HepG2 (cell line): Measurements from ENCODE around the gene PEX14. TPM values are rescaled to one million over a fixed set of nuclear protein-coding genes. Genes with fewer than 3 reads are reported as not detected.

Source experiments
- BCL3 ChIP-seq: sonication (generic); formaldehyde crosslinking; IDR thresholded peaks from 2 replicates; pipeline ENCODE4 v1.5.1; 2020; ENCODE audit warnings: mild to moderate bottlenecking, missing genetic modification reagents, moderate library complexity
- CENPT ChIP-seq: sonication (generic); formaldehyde crosslinking; IDR thresholded peaks from 2 replicates; pipeline ENCODE4 v1.8.0; 2022; ENCODE audit warnings: low read depth, mild to moderate bottlenecking, moderate library complexity, missing genetic modification reagents
- KLF16 ChIP-seq, 2 experiments: sonication (generic) in 1 of 2; formaldehyde crosslinking in 1 of 2; IDR thresholded peaks; 2 replicates each; pipeline versions ENCODE4 v1.6.1 to v1.8.0; 2016 to 2023; ENCODE audit warnings: missing genetic modification reagents in 2 of 2, missing compliant biosample characterization in 1 of 2
- KLF6 ChIP-seq: IDR thresholded peaks from 2 replicates; pipeline ENCODE4 v1.8.0; 2016; ENCODE audit warnings: missing biosample characterization, missing genetic modification reagents
- MED13 ChIP-seq: sonication (generic); formaldehyde crosslinking; IDR thresholded peaks from 2 replicates; pipeline ENCODE4 v1.5.0; 2020; ENCODE audit warnings: missing genetic modification reagents
- MNT ChIP-seq: fragments of 450-650 bp; IDR thresholded peaks from 2 replicates; pipeline ENCODE4 v1.6.1; 2016
- NR1H2 ChIP-seq: sonication (generic); formaldehyde crosslinking; IDR thresholded peaks from 2 replicates; pipeline ENCODE4 v1.8.1; 2022; ENCODE audit warnings: low read depth, missing genetic modification reagents, borderline replicate concordance
- PCBP2 ChIP-seq: fragments of 200-400 bp; formaldehyde crosslinking; optimal IDR thresholded peaks from 2 replicates; pipeline ENCODE3; 2018; ENCODE audit warnings: low read length, low read depth; ENCODE audit not compliant: poor library complexity, severe bottlenecking
- PLRG1 ChIP-seq: fragments of 450-650 bp; conservative IDR thresholded peaks from 2 replicates; pipeline ENCODE4 v1.6.1; 2016
- ZFP82 ChIP-seq: sonication (generic); formaldehyde crosslinking; IDR thresholded peaks from 2 replicates; pipeline ENCODE4 v1.5.1; 2020; ENCODE audit warnings: mild to moderate bottlenecking, missing genetic modification reagents, borderline replicate concordance
- ZNF180 ChIP-seq: sonication (generic); formaldehyde crosslinking; IDR thresholded peaks from 2 replicates; pipeline ENCODE4 v1.4.0; 2020; ENCODE audit warnings: low read depth, missing genetic modification reagents, borderline replicate concordance
- ZNF225 ChIP-seq: sonication (generic); formaldehyde crosslinking; IDR thresholded peaks from 2 replicates; pipeline ENCODE4 v1.4.0; 2020; ENCODE audit warnings: mild to moderate bottlenecking, missing genetic modification reagents
- ZNF260 ChIP-seq: sonication (generic); formaldehyde crosslinking; IDR thresholded peaks from 2 replicates; pipeline ENCODE4 v1.4.0; 2020; ENCODE audit warnings: missing genetic modification reagents, low read depth, mild to moderate bottlenecking, borderline replicate concordance
- ZNF337 ChIP-seq: sonication (generic); formaldehyde crosslinking; IDR thresholded peaks from 2 replicates; pipeline ENCODE4 v1.5.1; 2020; ENCODE audit warnings: missing genetic modification reagents, low read depth, mild to moderate bottlenecking, borderline replicate concordance
- ZNF441 ChIP-seq: sonication (generic); formaldehyde crosslinking; IDR thresholded peaks from 2 replicates; pipeline ENCODE4 v1.7.0; 2021; ENCODE audit warnings: missing genetic modification reagents, borderline replicate concordance
- ZNF557 ChIP-seq: sonication (generic); formaldehyde crosslinking; IDR thresholded peaks from 2 replicates; pipeline ENCODE4 v1.4.0; 2020; ENCODE audit warnings: missing genetic modification reagents
- ZNF558 ChIP-seq: sonication (generic); formaldehyde crosslinking; IDR thresholded peaks from 2 replicates; pipeline ENCODE4 v1.9.0; 2022; ENCODE audit warnings: mild to moderate bottlenecking, missing genetic modification reagents, borderline replicate concordance
- ZNF609 ChIP-seq: sonication (generic); formaldehyde crosslinking; IDR thresholded peaks from 2 replicates; pipeline ENCODE4 v1.4.0; 2020; ENCODE audit warnings: mild to moderate bottlenecking, missing genetic modification reagents, borderline replicate concordance
- polyA plus RNA-seq, 8 experiments: library from polyadenylated mRNA; depleted of rRNA in 3 of 8; stranded (reverse) in 7 of 8; unstranded in 1 of 8; fragments of >200 nt; fragmentation: Illumina TruSeq in 4 of 8; extraction: Trizol in 4 of 8; gene quantifications; 2 replicates each; pipeline versions ENCODE4 v1.2.1 to v1.2.3, GENCODE V29; 2011 to 2016; ENCODE audit warnings: low read depth in 4 of 8, missing spikeins in 1 of 8, mixed read lengths in 1 of 8; ENCODE audit not compliant: insufficient read depth in 1 of 8
- total RNA-seq, 5 experiments: library from RNA; depleted of rRNA; stranded (reverse); fragments of >200 nt; fragmentation: Illumina TruSeq; extraction: Trizol; gene quantifications; 2 replicates each; pipeline ENCODE4 v1.2.3, GENCODE V29; 2016; ENCODE audit warnings: low read depth in 1 of 5
- TF ChIP-seq, protein P1 (sequence below), 2 experiments: fragments of 450-650 bp in 1 of 2; sonication (generic) in 1 of 2; formaldehyde crosslinking; IDR thresholded peaks; 2 replicates each; pipeline versions ENCODE4 v1.5.0 to v1.8.0; 2020 to 2022; ENCODE audit warnings: mild to moderate bottlenecking in 1 of 2, missing genetic modification reagents in 1 of 2

The PEX14 gene
- total and polyA plus RNA-seq, 2 of the 13 experiments (the other 11 are each of a cell fraction or from before 2014, with no cell fraction given), result 6.5 to 9.9 TPM

DNA sequence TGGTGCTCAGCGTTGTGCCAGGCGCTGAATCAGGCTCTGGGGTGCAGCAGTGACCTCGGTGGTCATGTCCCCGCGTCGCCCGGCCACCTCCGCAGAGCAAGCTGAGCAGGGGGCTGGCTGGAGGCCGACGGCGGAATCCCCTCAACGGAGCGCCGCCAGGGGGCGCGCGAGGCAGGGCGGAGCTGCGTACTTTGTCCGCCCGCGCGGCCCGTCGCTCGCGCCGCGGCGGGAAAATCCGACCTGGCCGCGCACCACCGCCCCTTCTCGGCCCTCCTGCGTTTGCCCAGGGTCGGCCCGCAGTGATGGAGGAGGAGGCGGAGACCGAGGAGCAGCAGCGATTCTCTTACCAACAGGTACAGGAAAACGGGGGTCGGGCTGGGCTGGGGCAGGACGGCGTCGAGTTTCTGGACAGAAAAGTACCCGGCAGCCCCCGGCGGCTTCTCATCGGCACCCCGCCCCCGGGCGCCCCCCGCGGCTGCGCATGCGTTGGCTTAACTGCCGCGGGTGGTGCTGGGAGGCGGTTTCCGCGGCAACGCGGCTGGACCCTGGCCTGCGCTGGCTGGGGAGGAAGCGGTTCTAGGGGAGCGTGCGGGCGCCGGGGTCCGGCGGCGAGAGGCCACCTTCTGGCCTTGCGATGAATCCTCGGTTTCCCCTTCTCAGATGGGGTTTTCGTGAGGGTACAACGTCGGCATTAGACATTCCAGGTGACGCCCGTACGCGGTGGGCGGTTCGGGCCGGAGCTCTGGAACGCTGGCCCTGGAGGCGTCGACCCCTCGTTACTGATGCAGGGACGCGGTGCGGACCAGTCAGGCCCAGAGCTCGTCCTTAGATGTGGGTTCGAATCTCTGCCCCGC is 44.3 kb upstream of the PEX14 start, which contains the start of gene CENPS (continued):
- peak in 1 of 2 experiments; percentile 99; a peak in 3 of 4 replicates for TF ChIP-seq KLF16 (CRISPR knock-in tag; IDR thresholded peaks at IDR 0.05)
- peak; percentile 92 for TF ChIP-seq BCL3 (CRISPR knock-in tag)
- peak; percentile 91 for TF ChIP-seq ZNF225 (CRISPR knock-in tag)
- peak; percentile 58; the same call in 1 of the 2 replicates for TF ChIP-seq MED13
- TF ChIP-seq ZNF260 (CRISPR knock-in tag), result no peak
- TF ChIP-seq KLF6 (CRISPR knock-in tag), result 0 out of 2 replicates have a peak, but pooled peaks have one; percentile 57
- peak; percentile 75; the same call in 1 of the 2 replicates for TF ChIP-seq ZNF337 (CRISPR knock-in tag)
- no peak; the same call in 1 of the 2 replicates for TF ChIP-seq MNT
- peak; percentile 89 for TF ChIP-seq CENPT (CRISPR knock-in tag)
- TF ChIP-seq ZNF557, result peak; percentile 79; the same call in 1 of the 2 replicates
- TF ChIP-seq ZNF609 (CRISPR knock-in tag), result no peak
- TF ChIP-seq ZFP82 (CRISPR knock-in tag), result peak; percentile 57; the same call in 1 of the 2 replicates
- no peak for TF ChIP-seq NR1H2
- TF ChIP-seq ZNF441 (CRISPR knock-in tag), result peak; percentile 55; the same call in 1 of the 2 replicates
- TF ChIP-seq, protein P1, sequence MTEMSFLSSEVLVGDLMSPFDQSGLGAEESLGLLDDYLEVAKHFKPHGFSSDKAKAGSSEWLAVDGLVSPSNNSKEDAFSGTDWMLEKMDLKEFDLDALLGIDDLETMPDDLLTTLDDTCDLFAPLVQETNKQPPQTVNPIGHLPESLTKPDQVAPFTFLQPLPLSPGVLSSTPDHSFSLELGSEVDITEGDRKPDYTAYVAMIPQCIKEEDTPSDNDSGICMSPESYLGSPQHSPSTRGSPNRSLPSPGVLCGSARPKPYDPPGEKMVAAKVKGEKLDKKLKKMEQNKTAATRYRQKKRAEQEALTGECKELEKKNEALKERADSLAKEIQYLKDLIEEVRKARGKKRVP (CRISPR knock-in tag; IDR thresholded peaks at IDR 0.05), result peak in 1 of 2 experiments; percentile 85; a peak in 2 of 4 replicates
- 0 out of 2 replicates have a peak, but pooled peaks have one; percentile 70 for TF ChIP-seq ZNF180 (CRISPR knock-in tag)
- no peak for TF ChIP-seq PLRG1
- TF ChIP-seq PCBP2, result no peak
- peak; percentile 90; the same call in 1 of the 2 replicates for TF ChIP-seq ZNF558 (CRISPR knock-in tag)
